GM21526 (cell line): ENCODE results near the gene KCNK4.

Experiments used
- ATAC-seq: cut with Tn5 transposase; IDR thresholded peaks from one replicate; pipeline ENCODE4 v1.9.1; 2021; ENCODE audit warnings: moderate library complexity; ENCODE audit not compliant: unreplicated experiment, low FRiP score

KCNK4 gene

DNA sequence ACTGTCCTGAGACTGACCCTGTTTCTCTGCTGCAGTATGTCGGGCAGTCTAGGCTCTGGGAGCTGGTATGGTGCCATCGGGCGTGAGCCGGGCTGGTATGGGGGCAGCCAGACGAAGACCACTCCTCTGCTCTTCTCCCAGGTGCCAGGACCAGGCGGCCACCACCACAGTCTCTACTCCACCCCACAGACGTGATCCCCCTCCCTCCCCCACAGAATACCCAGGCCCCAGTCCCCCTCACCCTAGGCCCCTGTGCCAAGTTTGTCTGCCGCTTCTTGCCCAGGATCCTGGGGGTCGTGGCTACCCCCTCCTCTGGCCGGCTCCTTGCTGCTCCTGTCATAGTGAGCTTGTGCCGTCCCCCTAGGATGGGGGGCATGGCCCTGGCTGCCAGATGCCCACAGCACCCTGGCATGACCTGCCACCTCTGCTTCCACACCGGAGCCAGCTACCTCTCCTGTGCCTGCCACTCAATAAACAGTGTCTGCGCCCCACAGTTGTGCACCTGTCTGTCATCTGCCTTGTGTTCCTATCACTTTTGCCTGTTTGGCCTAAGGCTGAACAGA lies 2.0 kb upstream of the KCNK4 start:
- ATAC-seq, result no peak

- ATAC-seq, result no peak
Observed at GRCh38 chr11:64290352-64291261, 495 bp upstream of the KCNK4 start.

DNA sequence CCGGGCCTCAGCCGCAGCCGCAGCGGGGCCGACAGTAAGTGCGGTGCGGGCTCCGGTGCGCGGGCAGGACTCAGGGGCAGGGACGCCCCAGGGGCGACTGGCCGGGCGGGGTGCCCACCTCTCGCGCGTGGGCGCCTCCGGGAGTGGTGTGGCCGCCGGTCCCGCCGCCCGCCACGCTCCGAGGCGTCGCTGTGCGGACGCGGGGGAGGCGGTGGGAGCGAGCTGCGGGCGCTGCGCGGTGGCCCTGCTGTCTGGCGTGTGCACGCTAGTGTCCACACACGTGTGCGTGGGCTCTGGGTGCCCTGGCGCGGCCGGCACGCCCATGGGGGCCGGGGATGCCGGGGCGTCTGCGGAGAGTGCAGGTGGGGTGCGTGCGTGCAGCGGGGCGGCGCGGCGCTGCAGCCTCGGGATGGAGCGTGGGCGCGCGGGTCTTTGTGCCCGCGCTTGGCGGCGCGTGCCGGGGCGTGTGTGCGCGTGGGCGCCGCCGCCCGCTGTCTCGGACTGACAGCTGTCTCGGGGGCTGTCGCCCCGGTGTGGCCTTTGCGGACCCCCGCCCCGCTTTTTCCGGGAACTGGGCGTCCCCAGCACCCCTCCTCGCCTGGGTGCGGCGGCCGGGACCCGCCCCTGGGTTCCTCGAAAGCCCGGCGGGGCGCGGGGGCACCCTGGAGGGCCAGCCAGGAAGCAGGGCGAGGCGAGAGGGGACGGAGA lies 804 bp downstream of the KCNK4 start:
- no peak for ATAC-seq

DNA sequence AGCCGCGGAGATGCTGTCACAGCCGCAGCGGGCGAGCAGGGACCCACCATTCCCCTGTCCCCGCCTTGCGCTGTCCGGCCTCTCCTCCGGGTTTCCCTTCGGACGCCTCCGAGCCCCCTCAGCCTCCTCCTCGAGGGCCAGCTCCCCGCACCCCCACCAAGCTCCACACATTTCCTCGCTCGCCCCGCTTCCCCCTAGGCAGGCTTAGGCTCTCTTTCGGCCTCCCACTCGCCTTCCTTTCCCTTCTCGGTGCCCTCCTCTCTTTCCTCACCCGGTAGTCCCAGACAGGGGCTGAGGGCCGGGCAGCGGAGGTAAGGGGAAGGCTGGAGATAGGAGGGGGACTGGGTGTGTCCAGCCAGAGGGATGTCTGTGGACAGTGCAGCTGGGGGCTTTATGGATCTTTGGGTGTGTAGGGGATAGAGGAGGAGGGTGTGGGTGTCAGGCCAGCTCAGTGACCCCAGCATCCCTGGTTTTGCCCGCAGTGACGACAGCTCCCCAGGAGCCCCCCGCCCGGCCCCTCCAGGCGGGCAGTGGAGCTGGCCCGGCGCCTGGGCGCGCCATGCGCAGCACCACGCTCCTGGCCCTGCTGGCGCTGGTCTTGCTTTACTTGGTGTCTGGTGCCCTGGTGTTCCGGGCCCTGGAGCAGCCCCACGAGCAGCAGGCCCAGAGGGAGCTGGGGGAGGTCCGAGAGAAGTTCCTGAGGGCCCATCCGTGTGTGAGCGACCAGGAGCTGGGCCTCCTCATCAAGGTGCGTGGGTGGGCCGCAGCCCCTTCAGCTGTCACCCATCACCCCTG lies 1.6 kb downstream of the KCNK4 start:
- ATAC-seq, result no peak

- ATAC-seq, result no peak
Observed at GRCh38 chr11:64294774-64295173, 3.7 kb downstream of the KCNK4 start.

GRCh38 chr11:64295760-64296159 lies 4.7 kb downstream of the KCNK4 start:
- no peak for ATAC-seq

DNA sequence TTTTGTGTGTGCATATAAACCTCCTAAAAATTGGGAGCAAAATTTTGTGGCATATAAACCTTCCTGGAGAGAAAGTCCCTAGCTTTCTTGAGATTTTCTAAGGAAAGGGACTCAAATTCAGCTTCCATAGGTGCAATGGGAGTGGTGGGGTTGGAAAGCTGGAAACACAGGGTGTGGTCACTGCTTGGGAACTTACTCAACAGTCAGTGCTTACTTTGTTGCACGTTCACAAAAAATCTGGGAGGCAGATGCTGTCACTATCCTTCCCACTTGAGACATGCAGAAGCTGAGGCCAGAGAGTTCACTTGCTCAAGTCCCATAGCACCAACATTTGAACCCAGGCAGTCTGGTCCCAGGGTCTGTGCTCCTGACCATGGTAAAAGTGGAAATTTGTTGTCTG lies 5.1 kb downstream of the KCNK4 start:
- no peak for ATAC-seq

- ATAC-seq, result no peak
Observed at GRCh38 chr11:64296830-64297698, 6.0 kb downstream of the KCNK4 start.

- ATAC-seq, result no peak
Observed at GRCh38 chr11:64297699-64298358, 6.7 kb downstream of the KCNK4 start.

DNA sequence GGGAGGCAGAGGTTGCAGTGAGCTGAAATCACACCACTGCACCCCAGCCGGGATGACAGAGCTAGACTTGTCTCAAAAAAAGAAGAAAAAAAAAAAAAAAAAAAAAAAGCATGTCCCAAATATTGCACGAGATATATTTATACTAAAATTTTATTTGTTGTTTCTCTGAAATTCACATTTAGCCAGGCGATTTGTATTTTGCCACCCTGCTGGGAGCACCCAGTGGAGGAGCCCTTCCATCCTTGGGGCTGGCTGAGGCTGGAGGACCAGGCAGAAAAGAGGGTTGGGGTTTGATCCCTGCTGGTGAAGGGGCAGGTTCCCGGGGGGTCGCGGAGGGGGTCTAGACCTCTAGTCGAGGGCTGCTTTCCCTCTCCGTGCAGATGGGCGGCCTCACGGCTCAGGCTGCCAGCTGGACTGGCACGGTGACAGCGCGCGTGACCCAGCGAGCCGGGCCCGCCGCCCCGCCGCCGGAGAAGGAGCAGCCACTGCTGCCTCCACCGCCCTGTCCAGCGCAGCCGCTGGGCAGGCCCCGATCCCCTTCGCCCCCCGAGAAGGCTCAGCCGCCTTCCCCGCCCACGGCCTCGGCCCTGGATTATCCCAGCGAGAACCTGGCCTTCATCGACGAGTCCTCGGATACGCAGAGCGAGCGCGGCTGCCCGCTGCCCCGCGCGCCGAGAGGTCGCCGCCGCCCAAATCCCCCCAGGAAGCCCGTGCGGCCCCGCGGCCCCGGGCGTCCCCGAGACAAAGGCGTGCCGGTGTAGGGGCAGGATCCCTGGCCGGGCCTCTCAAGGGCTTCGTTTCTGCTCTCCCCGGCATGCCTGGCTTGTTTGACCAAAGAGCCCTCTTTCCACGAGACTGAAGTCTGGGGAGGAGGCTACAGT lies 8.1 kb downstream of the KCNK4 start:
- ATAC-seq, result no peak

GRCh38 chr11:64299847-64300648 lies 8.9 kb downstream of the KCNK4 start, which contains the start of gene CATSPERZ:
TSS of gene CATSPERZ (plus strand) at chr11:64300358. CDS start at chr11:64300411, 53 bp downstream.
- ATAC-seq, result no peak

- ATAC-seq, result no peak
Observed at GRCh38 chr11:64303109-64304031, 12.3 kb downstream of the KCNK4 start.

DNA sequence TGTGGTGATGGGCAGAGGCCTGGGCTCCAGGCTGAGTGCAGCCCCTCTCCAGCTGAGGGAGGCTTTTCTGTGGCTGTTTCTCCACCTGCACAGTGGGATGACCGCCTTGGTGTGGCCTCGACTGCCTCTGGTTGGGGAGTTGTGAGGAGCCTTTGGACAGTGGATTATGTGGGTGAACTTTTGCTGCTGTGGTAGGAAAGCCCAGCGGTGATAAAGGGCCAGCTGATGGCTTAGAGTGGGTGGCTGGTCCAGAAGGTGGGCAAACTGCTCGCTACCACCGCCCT lies 12.9 kb downstream of the KCNK4 start:
- peak; percentile 0 for ATAC-seq

- ATAC-seq, result peak; percentile 27
Observed at GRCh38 chr11:64304316-64305072, 13.4 kb downstream of the KCNK4 start.

DNA sequence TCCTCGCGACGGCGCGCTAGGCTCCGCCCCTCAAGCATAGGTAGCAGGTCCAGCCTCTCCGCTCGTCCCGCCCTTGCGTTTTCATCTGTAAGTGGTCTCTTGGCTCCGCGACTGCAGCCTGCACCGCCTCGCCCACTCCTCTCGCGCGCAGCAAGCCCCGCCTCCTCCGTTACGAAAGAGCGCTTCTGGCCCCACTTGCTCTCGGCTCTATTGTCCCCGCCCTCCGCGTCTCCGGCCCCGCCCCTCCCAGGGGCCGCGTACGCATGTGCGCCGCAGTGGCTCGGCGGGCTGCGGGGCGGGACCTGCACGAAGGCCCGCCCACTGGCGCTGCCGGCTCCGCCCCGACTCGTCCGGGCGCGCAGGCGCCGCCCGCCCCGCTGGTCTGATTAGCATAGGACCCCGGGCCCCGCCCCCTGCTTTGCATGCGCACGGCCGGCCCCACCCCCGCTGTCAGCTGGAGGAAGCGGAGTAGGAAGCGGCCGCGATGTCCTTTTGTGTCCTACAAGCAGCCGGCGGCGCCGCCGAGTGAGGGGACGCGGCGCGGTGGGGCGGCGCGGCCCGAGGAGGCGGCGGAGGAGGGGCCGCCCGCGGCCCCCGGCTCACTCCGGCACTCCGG lies 14.1 kb downstream of the KCNK4 start, which contains the start of gene ESRRA:
TSS of gene ESRRA (plus strand) at position 450 of the 616 bp plus-strand sequence. CDS start 1,656 bp downstream, outside the sequence.
- peak; percentile 53 for ATAC-seq
